Anterior cingulate cortex (tissue), 58 donors: Measurements from ENCODE around the gene CNGB1.

Experiments
- DNase-seq, 58 donors: peaks; one replicate each; lab custom pipeline; 2025; lab: John Stamatoyannopoulos, UW

CNGB1 gene

DNA sequence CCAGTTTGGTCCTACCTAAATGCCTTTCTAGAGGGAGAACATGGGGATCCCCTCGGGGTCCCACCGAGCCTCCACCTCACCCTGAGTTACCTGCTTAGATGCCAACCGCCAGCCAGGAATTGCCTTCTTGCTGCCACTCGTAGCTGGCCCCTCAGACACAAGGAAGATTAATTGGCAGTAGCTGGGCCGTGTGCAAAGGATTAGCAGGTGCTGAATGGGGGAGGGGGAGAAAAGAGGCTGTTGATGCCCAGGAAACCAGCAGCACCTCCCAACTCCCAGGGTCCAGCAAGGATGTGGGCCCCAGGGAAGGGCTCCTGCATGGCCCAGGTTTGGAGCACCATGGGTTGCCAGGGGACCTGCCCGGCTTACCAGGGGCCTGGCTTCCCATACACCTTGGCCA is at the start of gene CNGB1:
TSS of gene CNGB1 (minus strand) at position 159 of the 400 bp plus-strand sequence. CDS start 3,842 bp downstream, outside the sequence.
- DNase-seq: no peak

DNA sequence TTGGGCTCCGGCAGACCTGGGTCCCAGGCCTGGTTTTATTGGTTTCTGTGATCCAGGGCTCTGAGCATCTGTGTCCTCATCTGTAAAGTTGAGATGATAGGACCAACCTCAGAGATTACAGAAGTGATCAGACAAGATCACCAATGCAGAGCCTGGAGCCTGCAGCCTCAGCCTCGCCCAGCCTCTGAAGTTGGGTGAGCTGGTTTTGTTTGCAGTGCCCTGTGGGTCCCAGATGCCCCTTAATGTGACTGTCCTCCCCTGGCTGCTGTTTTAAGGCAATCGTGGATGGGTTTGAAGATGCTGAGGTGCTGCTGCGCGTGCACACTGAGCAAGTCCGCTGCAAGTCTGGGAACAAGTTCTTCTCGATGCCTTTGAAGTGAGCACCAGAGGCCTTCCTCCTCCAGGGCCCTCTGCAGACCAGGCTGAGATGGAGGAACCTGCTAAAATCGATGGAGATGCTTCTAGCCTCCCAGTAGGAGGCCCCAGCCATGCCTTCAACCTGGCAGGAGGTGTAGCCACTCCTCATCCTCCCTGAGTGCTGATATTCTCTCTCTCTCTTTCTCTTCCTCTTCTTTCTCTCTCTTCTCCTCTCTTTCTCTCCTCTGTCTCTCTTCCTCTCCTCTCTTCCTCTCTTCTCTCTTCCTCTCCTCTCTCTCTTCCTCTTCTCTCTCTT is 49.1 kb upstream of the CNGB1 start:
- DNase-seq: no peak

DNA sequence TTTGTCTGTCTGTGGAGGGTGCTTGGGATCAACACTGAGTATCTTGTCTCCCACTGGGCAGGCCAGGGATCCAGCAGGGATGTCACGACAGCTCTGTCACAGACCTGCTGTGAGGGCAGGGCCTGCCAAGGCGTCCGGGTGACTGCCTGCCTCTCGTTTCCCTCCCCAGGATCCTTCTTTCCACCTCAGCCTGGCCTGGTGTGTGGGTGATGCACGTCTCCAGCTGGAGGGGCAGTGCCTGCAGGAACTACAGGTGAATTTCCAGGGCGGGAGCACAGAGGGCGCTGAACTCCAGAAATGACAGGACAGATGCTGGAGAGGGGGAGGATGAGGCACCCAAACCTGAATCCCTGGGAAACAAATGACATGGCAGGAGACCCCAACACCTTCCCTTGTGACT is 47.9 kb upstream of the CNGB1 start:
- DNase-seq: no peak

DNA sequence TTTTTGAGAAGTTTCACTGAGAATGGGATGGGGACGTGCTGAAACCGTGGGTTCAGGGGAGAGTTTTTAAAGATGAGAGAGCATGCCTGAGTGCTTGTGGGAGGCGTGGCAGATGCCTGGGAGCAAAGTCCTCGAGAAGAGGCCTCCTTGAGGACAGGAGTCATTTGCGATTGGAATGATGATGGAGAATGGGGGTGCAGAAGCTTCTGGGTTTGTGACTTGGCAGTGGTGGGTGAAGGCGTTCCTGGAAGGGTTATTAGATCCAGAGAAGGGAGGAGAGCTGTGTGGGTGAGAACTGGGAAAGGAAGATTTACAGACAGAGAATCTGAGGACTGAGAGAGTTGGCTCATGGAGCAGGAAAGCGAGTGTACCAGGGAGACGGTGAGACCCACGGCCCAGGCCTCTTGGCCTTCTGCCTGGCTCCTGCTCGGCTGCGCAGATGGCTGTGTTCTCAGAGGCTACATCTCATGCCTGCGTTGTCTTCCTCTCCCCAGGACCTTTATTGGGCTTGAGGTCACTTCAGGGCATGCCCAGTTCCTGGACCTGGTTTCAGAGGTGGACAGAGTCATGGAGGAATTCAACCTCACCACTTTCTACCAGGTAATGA is 46.0 kb upstream of the CNGB1 start:
- DNase-seq: no peak

DNA sequence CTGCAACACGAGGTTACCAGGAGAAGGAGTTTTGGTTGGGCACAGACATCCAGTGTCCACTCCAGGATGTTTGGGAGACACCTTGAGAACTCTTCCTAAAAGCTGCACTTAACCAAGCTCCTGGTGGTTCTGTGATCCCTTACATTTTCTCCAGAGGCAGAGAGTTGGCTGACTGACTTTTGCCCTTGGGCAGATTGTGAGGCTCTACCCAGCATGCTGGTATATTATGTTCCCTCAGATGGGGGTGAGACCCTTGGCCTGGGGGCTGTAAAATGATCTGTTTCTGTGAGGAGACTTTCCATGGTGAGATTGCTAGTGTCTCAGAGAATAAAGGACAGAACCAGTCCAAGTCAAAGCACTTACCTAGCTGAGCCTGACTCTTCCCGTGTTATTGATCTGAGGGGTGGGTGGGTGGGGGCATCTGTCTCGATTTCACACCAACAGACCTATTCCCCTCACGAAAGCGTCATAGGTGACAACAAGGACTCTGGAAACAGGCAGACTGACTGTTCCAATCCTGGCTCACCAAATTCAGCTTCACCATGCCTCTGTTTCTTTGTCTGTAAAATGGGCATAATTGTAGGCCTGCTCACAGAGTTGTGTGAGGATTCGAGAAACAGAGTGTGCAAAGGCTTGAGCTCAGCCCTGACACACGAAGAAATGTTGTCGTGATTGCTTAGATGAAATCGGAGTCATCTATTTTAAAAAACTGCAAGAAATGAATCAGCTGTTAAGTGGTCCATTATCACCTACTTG is 42.5 kb upstream of the CNGB1 start:
- no peak for DNase-seq

DNA sequence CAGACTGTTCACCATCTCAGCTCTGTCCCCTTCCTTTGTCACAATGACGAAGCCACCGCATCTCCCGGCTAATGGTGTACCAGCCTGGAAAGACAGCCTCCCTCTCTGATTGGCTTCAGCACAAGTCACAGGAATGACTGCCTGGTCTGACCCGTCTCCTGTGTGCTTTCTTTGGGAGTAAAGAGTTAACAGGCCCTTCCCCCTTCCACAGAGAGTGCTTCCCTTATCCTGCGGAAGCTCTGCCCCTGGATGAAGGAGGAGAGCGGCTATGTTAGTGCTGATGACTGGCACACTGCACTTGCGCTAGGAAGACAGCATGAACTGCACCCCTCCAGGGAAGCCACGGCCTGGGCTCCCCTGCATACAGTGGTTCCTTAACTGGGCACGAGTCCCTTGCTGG is 41.6 kb upstream of the CNGB1 start:
- DNase-seq: no peak

DNA sequence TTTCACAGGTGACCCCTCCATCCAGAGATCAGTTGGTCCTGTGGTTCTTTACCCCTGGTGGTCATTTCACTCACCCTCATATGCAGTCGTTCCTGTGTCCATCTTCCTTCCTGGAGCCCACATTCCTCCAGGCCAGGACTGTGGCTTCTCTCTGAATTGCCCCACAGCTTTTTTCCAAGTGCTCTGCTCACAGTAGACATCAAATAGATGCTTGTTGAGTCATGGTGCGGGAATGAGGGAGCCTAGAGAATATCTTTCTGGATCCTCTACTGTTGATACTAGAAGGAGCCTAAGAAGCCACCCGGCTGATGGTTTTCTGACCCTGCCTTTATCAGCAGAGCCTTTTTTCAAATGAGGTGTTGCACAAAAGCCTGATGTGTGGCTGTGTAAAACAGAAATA is 40.7 kb upstream of the CNGB1 start:
- DNase-seq: no peak

DNA sequence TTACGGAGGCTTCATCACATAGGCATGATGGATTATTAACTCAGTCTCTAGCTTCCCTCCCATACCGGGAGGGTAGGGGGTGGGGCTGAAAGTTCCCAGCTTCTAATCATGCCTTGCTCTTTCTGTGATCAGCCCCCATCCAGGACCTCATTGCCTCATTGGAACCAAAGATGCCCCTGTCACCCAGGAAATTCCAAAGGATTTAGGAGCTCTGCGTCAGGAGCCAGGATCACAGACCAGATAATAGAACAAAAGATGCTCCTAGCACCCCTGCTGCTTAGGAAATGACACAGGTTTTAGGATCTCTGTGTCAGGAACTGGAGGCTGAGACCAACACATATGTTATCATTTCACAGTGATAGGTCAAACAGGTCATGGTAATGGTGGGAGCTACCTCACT is 40.0 kb upstream of the CNGB1 start:
- no peak for DNase-seq

DNA sequence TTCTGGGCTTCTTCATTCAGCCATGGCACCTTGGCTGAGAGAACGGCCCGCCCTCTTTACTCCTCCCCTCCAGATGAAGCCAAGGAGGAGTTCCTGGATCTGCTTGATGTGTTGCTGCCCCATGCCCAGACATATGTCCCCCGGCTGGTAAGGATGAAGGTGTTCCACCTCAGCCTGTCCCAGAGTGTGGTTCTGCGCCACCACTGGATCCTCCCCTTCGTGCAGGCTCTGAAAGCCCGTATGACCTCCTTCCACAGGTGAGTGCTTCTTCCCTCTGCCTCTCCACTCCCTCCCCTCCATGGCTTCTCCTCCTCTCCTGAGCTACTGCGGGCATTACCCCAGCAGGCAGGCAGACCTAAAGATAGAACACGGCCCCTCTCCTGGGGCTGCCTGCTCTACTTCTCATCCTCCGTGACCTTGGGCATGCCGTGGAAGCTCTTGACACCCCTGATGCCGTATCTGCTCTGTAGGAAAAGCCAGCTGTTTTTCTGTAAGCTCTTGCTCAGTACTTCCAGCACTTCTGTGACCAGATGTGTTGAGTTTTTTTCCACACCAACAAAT is 39.0 kb upstream of the CNGB1 start:
- no peak for DNase-seq

DNA sequence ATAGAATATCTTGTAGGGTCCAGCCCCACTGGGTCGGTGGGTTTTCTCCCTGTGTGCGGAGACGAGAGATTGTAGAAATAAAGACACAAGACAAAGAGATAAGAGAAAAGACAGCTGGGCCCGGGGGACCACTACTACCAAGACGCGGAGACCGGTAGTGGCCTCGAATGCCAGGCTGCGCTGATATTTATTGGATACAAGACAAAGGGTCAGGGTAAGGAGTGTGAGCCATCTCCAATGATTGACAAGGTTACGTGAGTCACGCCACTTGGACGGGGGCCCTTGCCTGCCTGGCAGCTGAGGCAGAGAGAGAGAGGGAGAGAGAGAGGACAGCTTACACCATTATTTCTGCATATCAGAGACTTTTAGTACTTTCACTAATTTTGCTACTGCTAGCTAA is 33.8 kb upstream of the CNGB1 start:
- DNase-seq: peak in 3 of 58 donors; percentile 28 to 77 (median 48)

DNA sequence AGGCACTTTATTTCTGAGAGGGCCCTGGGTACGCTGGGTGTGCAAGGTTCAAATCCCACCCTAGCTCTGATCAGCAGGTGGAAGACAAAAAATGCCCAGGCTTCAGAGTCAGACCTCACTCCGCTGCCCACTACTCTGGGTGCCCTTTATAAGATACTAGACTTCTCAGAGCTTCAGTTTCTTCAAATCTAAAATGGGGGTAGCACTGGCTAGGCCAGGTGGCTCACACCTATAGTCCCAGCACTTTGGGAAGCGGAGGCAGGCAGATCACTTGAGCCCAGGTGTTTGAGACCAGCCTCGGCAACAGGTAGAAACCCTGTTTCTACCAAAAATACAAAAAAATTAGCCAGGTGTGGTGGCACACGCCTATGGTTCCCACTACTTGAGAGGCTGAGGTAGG is 32.0 kb upstream of the CNGB1 start:
- no peak for DNase-seq

DNA sequence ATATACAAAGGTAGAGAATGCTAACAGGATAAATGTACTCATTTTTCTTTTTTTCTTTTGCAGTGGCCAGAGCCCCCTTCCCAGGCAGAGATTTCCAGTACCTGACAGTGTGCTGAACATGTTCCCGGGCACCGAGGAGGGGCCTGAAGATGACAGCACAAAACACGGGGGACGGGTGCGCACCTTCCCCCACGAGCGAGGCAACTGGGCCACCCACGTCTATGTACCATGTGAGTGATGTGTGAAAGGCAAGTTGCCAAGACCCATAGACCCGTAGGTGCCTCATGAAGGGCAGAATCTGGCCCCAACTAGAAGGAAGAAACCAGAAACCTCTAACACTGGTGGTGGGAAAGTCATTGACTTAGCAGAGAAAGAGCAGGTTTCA is 31.5 kb upstream of the CNGB1 start:
- DNase-seq: no peak

DNA sequence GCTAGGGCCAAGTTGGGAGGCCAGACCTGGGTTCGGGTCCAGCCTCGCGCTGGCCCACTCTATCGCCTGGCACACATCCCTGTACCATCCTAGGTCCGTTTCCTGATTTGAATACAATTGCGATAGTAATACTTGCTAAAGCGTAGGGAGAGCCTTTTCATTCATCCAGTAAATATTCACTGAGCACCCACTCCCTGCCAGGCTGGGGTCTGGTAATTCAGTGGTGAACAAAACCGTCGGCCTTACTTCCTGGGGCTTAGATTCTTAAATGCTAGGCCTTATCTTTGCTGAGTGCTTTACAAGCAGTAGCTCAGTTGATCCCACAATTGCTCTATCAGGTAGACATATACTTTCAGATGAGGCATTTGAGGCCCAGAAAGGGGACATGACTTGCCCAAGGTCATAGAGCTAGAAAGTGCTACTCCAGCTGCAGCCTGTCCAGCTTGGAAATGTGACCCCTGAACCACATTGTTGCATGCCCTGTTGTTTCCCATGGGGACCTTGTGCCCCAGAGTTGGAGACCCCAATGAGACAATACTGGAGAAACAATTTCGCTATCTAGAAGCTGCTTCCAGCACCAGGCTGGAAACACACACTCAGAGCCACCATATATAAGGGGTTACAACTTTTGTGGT is 31.0 kb upstream of the CNGB1 start:
- DNase-seq: no peak

DNA sequence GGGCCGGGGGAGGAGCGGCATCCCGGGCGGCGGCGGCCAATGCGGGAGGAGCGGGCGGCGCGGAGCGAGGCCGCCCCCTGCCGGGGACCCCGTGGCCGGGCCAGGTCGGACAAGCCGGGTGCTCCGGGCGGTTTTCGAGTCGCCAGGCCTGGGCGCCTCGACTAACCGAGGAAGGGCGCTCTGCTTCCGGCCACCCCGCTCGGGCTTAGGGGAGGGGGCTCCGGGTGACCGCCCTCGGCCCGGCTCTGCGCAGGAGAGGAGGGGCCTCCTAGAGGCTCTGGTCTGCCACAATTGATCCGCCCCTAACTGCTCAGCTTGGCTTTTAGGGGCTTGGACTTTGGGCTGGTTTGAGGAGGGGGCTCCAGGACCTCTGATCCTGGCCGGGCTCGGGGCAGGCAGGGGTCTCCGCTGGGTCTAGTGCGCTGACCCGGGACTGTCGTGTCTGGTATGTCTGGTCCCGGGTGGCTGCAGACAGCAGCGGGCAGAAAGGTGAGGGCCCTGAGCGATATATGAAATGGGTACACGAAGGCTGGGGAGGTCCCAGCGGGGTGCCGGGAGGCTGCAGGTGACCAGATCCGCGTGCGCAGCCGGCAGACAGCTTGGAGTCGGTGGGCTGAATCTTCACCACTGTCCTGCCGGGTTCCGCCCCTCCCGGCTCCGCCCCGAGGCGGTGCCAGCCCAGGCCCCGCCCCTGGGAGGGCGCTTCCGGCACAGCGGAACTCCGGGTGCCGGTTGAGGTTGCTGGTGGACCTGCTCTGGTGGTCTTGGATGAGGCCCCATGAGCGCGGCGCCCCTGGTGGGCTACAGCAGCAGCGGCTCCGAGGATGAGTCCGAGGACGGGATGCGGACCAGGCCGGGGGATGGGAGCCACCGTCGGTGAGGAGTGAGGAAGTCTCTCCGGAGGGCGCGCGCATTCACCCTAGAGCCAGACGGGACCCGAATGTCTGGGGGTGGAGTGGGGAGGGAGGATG is 30.1 kb upstream of the CNGB1 start, which contains the start of gene USB1:
TSS of gene USB1 (plus strand) at position 702 of the 971 bp plus-strand sequence. CDS start at position 779, 77 bp downstream.
- peak in 57 of 58 donors; percentile 23 to 89 (median 79) for DNase-seq

DNA sequence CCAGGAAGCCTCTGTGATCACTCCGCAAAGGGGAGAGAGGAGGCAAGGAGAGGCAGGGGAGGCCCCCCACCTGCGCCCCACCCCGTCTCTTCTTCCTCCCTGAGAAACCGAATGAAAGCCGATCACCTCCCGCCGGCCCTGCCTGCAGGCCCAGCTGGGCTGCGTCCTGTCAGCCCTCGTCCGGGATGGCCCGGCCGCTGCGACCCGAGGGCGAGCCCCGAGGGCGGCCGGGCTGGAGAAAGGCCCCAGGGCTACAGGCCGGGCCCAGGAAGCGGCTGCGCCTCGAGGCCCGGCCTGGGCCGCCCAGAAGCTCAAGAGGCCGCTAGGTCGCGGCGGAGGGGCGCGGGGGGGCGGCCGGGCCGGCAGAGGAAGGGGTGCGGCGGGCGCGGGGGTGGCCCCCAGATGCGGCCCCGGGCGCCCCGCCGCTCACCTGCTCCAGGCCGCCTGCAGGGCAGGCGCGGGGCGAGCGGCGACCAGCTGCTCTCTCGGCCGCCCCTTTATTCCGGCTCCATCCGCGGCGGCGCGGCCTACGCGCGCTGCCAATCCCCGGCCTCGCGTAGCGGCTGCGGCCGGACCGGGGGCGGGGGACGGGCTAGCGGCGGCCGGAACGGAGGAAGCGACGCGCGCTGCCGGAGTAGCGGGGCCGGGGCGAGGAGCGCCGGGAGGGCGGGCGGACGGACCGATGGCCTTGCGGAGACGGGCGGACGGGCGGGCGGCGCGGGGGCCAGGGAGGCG is 29.2 kb upstream of the CNGB1 start, which contains the start of gene ZNF319:
TSS of gene ZNF319 (minus strand) at position 702 of the 735 bp plus-strand sequence. CDS start 2,407 bp downstream, outside the sequence.
- DNase-seq: no peak

DNA sequence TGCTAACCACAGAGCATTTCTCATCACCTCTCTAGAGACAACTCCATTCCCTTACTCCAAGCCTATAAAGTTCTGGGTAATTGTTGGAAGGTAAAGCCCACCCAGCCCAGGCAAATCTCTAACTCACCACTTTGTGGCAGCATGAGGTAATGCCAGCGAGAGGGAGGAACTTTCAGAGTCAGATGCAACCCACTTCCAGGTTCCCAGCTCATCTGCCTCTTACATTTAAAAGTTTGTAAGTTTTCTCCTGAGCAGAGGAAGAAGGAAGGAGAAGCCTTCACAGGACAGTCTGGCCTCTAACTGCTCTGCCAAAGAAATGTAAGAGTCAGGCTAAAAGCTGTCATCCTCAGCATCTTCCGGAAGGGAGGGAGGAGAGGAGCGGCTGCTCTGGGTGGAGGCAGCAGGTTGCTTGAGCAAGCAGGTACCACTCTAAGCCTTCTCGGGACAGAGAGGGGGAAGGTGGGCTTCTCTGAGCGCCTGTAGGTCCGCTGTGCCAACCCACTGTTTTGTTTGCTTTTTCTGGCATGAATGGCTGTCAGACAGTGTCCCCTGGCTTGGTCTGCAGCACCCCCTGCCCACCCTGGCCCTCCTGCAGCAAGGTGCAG is 28.5 kb upstream of the CNGB1 start:
- no peak for DNase-seq

DNA sequence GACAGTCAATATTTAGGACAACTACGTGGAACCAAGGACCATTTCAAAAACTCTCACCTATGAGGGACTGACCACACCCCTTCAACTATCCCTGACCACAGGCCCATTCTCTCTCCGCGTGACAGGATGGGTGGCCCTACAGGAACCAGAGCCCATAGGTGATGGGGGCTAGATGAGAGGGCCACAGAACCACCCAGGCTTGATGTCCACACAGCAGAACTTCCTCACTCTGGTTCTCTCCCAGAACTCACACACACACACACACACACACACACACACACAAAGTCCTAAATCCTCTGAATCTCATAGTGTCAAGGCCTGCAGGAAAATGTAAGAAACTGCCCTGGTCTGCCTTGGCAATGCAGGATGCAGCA is 28.1 kb upstream of the CNGB1 start:
- DNase-seq: no peak

DNA sequence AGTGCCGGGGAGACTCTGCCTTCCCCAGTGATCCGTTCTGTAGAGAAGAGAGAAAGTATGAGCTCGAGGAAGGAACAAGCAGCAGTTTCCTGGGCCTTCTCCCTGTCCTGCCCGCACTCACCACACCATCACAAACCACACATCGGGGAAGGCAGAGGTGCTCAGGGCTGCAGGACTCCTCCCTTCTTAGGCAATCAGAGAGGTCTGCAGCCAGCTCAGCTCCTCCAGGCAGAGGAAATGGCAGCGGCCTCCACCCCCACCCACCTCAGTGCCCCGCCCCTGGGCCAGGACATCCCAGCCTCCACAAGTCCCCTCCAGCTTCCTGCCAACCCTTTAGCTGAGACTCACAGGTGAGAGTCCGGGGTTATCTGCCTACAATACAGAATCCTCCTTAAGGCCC is 27.6 kb upstream of the CNGB1 start:
- no peak for DNase-seq
